Breast epithelium (tissue), 3 donors: ENCODE data around the gene PLCH1.

Experiments
- CTCF ChIP-seq, 3 donors: fragments of 450-650 bp; IDR thresholded peaks; one replicate each; pipeline ENCODE4 v1.5.1; 2016 to 2017; ENCODE audit warnings: antibody characterized with exemption in 3 of 3, mild to moderate bottlenecking in 3 of 3, moderate library complexity in 3 of 3
- POLR2AphosphoS5 ChIP-seq, 3 donors: sonication (generic); formaldehyde crosslinking; IDR thresholded peaks; one replicate each; pipeline ENCODE4 v1.6.1; 2017; ENCODE audit warnings: antibody characterized with exemption in 3 of 3

GRCh38 chr3:155682426-155683343, 62.2 kb downstream of the PLCH1 start:
- no peak for TF ChIP-seq POLR2AphosphoS5 (IDR thresholded peaks at IDR 0.05)
- no peak for TF ChIP-seq CTCF (IDR thresholded peaks at IDR 0.05)
